Middle frontal gyrus (tissue), 1 donor: ENCODE measurements around the gene BCR.
"Not testable (repeated sequence)": the region's sequence is repeated elsewhere in the genome, so short reads cannot be mapped to it uniquely, and the experiment has no call there.

Experiments
- DNase-seq: peaks from one replicate; pipeline ENCODE4 v3.0.0-alpha.2; 2015; ENCODE audit warnings: low spot score; ENCODE audit errors: extremely low spot score

The BCR gene

DNA sequence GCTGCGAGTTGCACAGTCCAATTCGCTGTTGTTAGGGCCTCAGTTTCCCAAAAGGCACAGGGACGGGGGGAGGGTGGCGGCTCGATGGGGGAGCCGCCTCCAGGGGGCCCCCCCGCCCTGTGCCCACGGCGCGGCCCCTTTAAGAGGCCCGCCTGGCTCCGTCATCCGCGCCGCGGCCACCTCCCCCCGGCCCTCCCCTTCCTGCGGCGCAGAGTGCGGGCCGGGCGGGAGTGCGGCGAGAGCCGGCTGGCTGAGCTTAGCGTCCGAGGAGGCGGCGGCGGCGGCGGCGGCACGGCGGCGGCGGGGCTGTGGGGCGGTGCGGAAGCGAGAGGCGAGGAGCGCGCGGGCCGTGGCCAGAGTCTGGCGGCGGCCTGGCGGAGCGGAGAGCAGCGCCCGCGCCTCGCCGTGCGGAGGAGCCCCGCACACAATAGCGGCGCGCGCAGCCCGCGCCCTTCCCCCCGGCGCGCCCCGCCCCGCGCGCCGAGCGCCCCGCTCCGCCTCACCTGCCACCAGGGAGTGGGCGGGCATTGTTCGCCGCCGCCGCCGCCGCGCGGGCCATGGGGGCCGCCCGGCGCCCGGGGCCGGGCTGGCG lies at the start of gene BCR:
TSS of gene BCR (plus strand) at position 209 of the 592 bp plus-strand sequence. CDS start 452 bp downstream, outside the sequence.
- DNase-seq: peak; percentile 67

GRCh38 chr22:23130697-23131096 lies 49.6 kb upstream of the BCR start:
- no peak for DNase-seq

- DNase-seq: no peak
Observed at GRCh38 chr22:23131931-23132330, 48.4 kb upstream of the BCR start.

DNA sequence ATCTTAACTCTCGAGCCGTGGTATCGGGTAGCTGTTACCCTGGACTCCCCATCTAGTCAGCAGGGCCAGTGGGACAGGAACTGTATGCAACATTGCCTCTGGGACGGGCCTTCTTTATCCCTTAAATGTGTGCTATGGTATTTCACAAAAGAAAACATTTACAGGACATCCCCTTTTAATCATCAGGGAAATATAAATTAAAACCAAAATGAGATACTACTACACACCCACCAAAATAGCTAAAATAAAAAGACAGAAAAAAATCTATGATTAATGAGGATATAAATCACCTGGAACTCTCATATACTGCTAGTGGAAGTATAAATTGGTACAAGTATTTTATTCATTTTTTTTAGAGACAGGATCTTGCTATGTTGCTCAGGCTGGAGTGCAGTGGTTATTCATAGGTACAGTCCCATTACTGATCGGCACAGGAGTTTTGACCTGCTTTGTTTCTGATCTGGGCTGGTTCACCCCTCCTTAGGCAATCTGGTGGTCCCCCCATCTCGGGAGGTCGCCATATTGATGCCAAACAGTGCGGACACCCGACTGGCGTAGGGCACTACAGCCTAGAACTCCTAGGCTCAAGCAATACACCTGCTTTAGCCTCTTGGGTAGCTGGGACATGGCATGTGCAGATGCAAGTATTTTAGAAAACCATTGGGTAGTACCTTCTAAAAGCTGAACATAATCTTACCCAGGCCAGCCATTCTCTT lies 47.8 kb upstream of the BCR start:
- DNase-seq: no peak

DNA sequence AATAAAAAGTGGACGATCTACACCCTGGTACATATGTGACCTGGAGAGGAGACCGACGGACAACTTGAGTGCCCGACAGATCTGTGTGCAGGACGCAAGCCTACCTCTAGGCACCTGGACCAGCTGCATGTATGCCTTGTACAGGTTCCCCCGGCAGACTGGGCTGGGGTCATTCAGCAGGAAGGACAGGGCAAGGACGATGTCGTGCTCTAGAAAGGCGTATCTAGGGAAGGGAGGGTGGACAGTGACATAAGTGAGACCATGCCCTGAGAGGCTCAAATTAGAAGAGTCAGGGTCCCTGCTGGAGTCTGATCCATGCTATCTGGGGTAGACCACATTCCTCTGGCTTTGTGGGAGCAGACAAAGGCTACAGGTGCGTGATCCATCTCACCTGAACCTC lies 46.4 kb upstream of the BCR start:
- DNase-seq: no peak

- DNase-seq: not testable (repeated sequence)
Observed at GRCh38 chr22:23136991-23137390, 43.3 kb upstream of the BCR start.

DNA sequence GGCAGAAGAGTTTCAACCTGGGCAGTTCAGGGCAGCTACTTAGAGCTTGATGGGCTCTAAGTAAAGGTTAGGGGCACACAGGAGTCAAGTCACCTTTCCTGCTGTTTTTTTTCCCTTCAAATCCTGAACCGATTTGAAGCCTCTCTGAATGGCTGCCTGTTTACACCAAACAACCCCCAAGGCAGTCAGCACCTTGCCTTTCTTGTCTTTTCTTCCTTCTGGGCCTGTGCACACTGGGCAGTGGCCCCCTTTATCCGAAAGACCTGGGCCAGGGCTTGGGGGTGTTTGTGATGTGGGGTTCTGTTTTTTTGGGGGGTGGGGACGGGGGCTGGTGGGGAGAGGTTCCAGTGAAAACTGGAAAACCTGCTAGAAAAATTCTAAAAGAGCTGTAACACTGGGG lies 42.8 kb upstream of the BCR start:
- DNase-seq: no peak

GRCh38 chr22:23137905-23138561 lies 42.3 kb upstream of the BCR start:
- DNase-seq: no peak

- no peak for DNase-seq
Observed at GRCh38 chr22:23138584-23139435, 41.5 kb upstream of the BCR start.

DNA sequence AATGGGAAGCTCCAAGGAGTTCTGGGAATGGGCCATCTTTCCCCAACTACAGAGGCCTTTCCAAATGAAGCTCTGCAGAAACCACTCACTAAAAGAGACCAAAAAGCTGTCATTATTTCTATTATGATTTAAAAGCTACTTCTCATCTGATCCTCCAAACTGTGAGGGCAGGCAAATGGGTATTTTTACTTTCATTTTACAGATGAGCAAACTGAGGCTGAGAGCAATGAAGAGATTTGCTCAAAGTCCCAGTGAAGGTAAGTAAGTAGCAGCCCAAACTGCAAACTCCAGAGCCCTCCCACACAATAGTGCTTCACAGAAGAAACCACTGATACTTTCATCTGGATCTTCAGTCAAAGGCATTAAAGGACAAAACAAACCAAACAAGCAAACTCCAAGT lies 39.9 kb upstream of the BCR start:
- no peak for DNase-seq

DNA sequence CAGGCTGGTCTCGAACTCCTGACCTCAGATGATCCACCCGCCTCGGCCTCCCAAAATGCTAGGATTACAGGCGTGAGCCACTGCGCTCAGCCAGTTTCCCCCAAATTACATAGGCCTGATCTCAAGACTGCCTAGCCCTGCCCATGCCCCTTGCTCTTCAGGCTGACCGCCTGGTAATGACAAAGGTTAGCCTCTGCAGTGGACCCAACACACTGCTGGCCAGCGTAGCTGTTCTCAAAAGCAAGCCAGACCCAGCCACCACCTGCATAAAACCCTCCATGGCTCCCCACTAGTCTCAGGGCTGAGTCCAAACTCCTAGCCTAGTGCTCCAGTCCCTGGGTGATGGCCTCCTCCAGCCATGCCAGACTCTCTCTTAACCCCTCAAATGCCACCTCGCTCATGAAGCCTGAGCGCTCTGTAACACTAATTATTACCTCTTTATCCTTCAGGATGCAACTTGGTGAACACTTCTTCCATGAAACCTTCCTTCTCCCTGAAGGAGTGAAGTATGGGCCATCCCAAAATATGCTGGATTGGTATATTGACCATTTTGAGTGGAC lies 37.7 kb upstream of the BCR start:
- DNase-seq: no peak

GRCh38 chr22:23143119-23143518 lies 37.2 kb upstream of the BCR start:
- DNase-seq: no peak

DNA sequence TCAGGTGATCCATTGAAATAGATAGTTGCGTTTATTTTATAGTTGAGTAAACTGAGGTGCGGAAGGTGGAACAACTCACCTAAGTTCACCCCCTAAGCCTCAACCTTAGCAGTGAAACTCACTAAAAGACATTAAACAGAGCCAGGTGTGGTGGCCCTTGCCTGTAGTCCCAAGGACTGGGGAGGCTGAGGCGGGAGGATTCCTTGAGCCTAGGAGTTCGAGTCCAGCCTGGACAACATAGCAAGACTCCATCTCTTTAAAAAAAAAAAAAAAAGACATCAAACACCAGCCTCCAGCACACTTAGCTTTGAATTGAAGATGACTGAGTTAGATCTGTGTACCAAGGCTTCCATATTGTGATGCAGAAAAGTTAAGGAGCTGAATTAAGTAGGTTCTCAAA lies 35.9 kb upstream of the BCR start:
- DNase-seq: no peak

DNA sequence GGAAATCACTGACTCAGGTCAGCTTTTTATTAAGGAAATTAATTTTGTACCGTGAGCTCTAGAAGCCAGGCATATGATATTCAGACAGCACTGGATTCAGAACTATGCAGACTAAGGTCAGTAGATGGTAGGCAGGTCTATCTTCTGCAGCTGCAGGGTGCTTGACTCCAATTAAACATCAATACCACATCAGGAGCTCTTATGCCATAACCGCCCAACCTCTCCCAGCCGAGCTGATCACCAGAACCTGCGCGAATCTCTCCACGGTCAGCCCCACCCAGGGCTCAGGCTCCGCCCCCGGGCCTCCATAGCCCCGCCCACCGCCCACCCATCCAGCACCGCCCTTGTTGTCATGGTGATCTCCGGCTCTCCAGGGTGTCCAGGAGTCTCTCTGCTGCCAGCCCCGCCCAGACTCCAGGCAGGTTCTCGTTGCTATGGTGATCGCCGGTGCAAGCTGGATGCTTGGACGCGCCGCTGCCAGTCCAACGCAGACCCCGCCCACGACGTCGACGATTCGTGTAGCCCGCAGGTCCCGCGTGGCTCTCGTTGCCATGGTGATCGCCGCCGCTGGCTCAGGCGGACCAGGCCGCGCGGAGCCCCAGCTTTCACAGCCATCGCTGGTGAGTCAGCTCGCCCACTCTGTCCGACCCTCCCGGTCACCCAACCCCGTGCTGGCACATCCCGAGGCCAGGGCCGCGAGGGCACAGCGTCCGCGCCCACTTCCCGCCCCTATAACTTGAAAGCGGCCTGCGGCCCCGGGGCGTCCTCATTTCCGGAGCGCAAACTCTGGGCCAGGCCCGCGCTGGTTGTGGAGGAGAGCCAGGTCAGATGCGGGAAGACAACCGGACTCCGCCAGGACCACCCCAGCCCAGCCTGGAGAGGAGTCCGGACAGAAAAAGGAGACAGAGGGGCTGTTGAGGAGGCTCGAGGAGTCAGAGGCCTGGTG lies 35.1 kb upstream of the BCR start, which contains the start of gene RAB36:
TSS of gene RAB36 (plus strand) at position 546 of the 946 bp plus-strand sequence. CDS start 1,140 bp downstream, outside the sequence.
- DNase-seq: peak; percentile 92

- DNase-seq: no peak
Observed at GRCh38 chr22:23145878-23146470, 34.3 kb upstream of the BCR start.

- no peak for DNase-seq
Observed at GRCh38 chr22:23146478-23147205, 33.7 kb upstream of the BCR start.

DNA sequence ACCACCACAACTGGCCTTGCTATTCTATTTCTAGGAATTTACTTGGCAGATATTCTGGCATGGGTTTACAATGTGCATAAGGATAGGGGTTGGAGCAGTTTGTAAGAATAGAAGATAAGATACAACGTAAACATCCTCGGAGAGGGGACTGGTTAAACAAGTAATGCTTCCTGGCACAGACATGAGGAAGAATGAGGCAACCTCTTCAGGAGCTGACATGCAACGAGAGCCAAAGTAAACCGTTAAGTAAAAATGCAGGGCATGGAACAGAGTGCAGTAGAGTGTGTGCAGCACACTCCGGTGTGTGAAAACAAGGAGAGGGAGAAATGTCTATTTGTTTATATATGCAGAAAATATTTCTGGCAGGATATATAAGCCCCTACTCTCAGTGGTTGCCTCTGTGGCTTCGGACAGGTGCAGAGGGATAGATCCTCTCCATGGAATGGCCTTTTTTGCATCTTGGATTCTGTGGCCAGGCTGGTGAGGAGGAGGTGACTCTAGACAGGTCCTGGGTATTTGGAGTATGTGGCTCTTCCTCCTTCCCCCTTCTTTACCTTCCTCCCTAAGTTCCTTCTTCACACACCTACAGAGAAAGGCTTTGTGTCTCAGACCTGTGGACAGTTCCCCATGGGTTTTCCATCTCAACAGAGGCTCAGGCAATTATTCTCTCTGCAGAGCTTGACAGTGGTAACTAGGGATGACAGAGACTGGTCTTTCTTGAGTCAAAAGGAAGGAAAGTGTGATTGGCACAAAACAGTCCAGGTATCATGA lies 32.5 kb upstream of the BCR start:
- DNase-seq: no peak

GRCh38 chr22:23149743-23150238 lies 30.5 kb upstream of the BCR start:
- no peak for DNase-seq
